ENCODE results near the gene B3GNT9. TPM values are rescaled to one million over a fixed set of nuclear protein-coding genes. Genes with fewer than 3 reads are reported as not detected.

The B3GNT9 gene
- polyA plus RNA-seq, 1 of the 3 experiments (the other 2 are of a cell fraction): 9.9 TPM

GRCh38 chr16:67170168-67170948, 19.6 kb upstream of the B3GNT9 start, which contains the start of gene NOL3 (continued):
- no peak for TF ChIP-seq MEF2A (IDR thresholded peaks at IDR 0.05; ENCODE audit: borderline replicate concordance, low read depth)
- TF ChIP-seq CHD2 (IDR thresholded peaks at IDR 0.05; ENCODE audit: low read length, partially characterized antibody): peak; percentile 20
- TF ChIP-seq SIN3A (IDR thresholded peaks at IDR 0.05; ENCODE audit: borderline replicate concordance, low read depth, low read length): peak; percentile 53; the same call in 1 of the 2 replicates
- no peak for TF ChIP-seq RAD21 (IDR thresholded peaks at IDR 0.05; ENCODE audit: low read length)
- peak; percentile 63 for TF ChIP-seq MXI1 (IDR thresholded peaks at IDR 0.05; ENCODE audit: low read depth, low read length)
- no peak for TF ChIP-seq USF1 (IDR thresholded peaks at IDR 0.05; ENCODE audit: borderline replicate concordance, low read depth)
- TF ChIP-seq REST (IDR thresholded peaks at IDR 0.05; ENCODE audit: low read depth, low read length): no peak
- TF ChIP-seq SMC3 (IDR thresholded peaks at IDR 0.05; ENCODE audit: low read depth, low read length): no peak
- no peak for TF ChIP-seq GATA2 (CRISPR knock-in tag; IDR thresholded peaks at IDR 0.05)
- no peak for TF ChIP-seq RCOR1 (IDR thresholded peaks at IDR 0.05; ENCODE audit: low read length)
- TF ChIP-seq RFX5 (IDR thresholded peaks at IDR 0.05; ENCODE audit: low read length): no peak
- TF ChIP-seq FOSL2 (IDR thresholded peaks at IDR 0.05; ENCODE audit: borderline replicate concordance, low read depth): no peak
- TF ChIP-seq YY1 (IDR thresholded peaks at IDR 0.05; ENCODE audit: low read depth): no peak
- no peak for TF ChIP-seq EZH2phosphoT487 (IDR thresholded peaks at IDR 0.05; ENCODE audit: borderline replicate concordance, low read depth)
- no peak for TF ChIP-seq USF2 (IDR thresholded peaks at IDR 0.05; ENCODE audit: borderline replicate concordance, low read depth, low read length)
- TF ChIP-seq FOXJ3 (CRISPR knock-in tag; IDR thresholded peaks at IDR 0.05): no peak
- TF ChIP-seq ELF1 (IDR thresholded peaks at IDR 0.05): no peak

Measured in SK-N-SH (cell line).